Epithelial cell of prostate (primary cell): ENCODE data around the gene TBC1D1.

Source experiments
- DNase-seq: peaks from one replicate; pipeline ENCODE4 v3.0.0-alpha.2; 2011; ENCODE audit warnings: low read depth, low spot score
- H3K27ac ChIP-seq: fragments of 450-650 bp; 2 replicates; pipeline ENCODE4 v1.5.1; 2017; ENCODE audit warnings: mild to moderate bottlenecking

Gene TBC1D1

GRCh38 chr4:37890801-37891259 is at the start of gene TBC1D1:
TBC1D1 (plus strand) TSS chr4:37891084; CDS start chr4:37902096, 11,012 bp downstream.
- DNase-seq: no peak
- H3K27ac ChIP-seq: no peak within 1 kb of the TSS

GRCh38 chr4:37844204-37844603 is 46.7 kb upstream of the TBC1D1 start:
- no peak overlapping the region for H3K27ac ChIP-seq
- no peak for DNase-seq

- no peak for DNase-seq
- no peak overlapping the region for H3K27ac ChIP-seq
Measured at GRCh38 chr4:37845201-37845600, 45.7 kb upstream of the TBC1D1 start.

GRCh38 chr4:37847311-37847884 is 43.5 kb upstream of the TBC1D1 start:
- no peak for DNase-seq

GRCh38 chr4:37852376-37852775 is 38.5 kb upstream of the TBC1D1 start:
- no peak overlapping the region for H3K27ac ChIP-seq
- DNase-seq: no peak

More at GRCh38 chr4:37847311-37847884, 43.5 kb upstream of the TBC1D1 start:
- no peak overlapping the region for H3K27ac ChIP-seq

GRCh38 chr4:37858112-37858511 is 32.8 kb upstream of the TBC1D1 start:
- H3K27ac ChIP-seq: no peak overlapping the region
- DNase-seq: no peak

- no peak for DNase-seq
- H3K27ac ChIP-seq: no peak overlapping the region
Measured at GRCh38 chr4:37858872-37859271, 32.0 kb upstream of the TBC1D1 start.

GRCh38 chr4:37860266-37860665 is 30.6 kb upstream of the TBC1D1 start:
- DNase-seq: no peak
- no peak overlapping the region for H3K27ac ChIP-seq

GRCh38 chr4:37862961-37863360 is 27.9 kb upstream of the TBC1D1 start:
- H3K27ac ChIP-seq: no peak overlapping the region
- DNase-seq: no peak

GRCh38 chr4:37864786-37865185 is 26.1 kb upstream of the TBC1D1 start:
- DNase-seq: no peak
- no peak overlapping the region for H3K27ac ChIP-seq

- H3K27ac ChIP-seq: no peak overlapping the region
Measured at GRCh38 chr4:37865450-37865849, 25.4 kb upstream of the TBC1D1 start.

GRCh38 chr4:37867102-37867501 is 23.8 kb upstream of the TBC1D1 start:
- no peak overlapping the region for H3K27ac ChIP-seq

More at GRCh38 chr4:37865450-37865849, 25.4 kb upstream of the TBC1D1 start:
- no peak for DNase-seq

GRCh38 chr4:37868238-37868637 is 22.6 kb upstream of the TBC1D1 start:
- H3K27ac ChIP-seq: no peak overlapping the region

More at GRCh38 chr4:37867102-37867501, 23.8 kb upstream of the TBC1D1 start:
- no peak for DNase-seq

GRCh38 chr4:37872310-37872988 is 18.4 kb upstream of the TBC1D1 start:
- H3K27ac ChIP-seq: no peak overlapping the region
- no peak for DNase-seq

More at GRCh38 chr4:37868238-37868637, 22.6 kb upstream of the TBC1D1 start:
- DNase-seq: no peak

GRCh38 chr4:37873386-37873785 is 17.5 kb upstream of the TBC1D1 start:
- H3K27ac ChIP-seq: no peak overlapping the region
- DNase-seq: peak; percentile 22

- no peak overlapping the region for H3K27ac ChIP-seq
Measured at GRCh38 chr4:37876156-37876555, 14.7 kb upstream of the TBC1D1 start.

GRCh38 chr4:37879365-37879764 is 11.5 kb upstream of the TBC1D1 start:
- no peak for DNase-seq
- H3K27ac ChIP-seq: no peak overlapping the region

More at GRCh38 chr4:37876156-37876555, 14.7 kb upstream of the TBC1D1 start:
- DNase-seq: no peak

GRCh38 chr4:37881811-37882210 is 9.1 kb upstream of the TBC1D1 start:
- H3K27ac ChIP-seq: no peak overlapping the region
- no peak for DNase-seq

GRCh38 chr4:37882665-37883296 is 8.1 kb upstream of the TBC1D1 start:
- H3K27ac ChIP-seq: no peak overlapping the region
- no peak for DNase-seq

GRCh38 chr4:37884855-37885487 is 5.9 kb upstream of the TBC1D1 start:
- no peak overlapping the region for H3K27ac ChIP-seq
- no peak for DNase-seq

- no peak for DNase-seq
- H3K27ac ChIP-seq: no peak overlapping the region
Measured at GRCh38 chr4:37885496-37885895, 5.4 kb upstream of the TBC1D1 start.
